Mesendoderm (in vitro differentiated cells): ENCODE measurements around the gene SLC8A3.

Experiments
- DNase-seq: peaks from one replicate; pipeline ENCODE4 v3.0.0; 2013
- H2AK5ac ChIP-seq: 2 replicates; pipeline ENCODE4 v1.6.1; 2013; ENCODE audit warnings: low read length, inconsistent platforms
- H2BK120ac ChIP-seq: 2 replicates; pipeline ENCODE4 v1.6.1; 2013; ENCODE audit warnings: low read depth, mild to moderate bottlenecking, low read length, moderate library complexity, mixed read lengths
- H2BK15ac ChIP-seq: replicated peaks from 2 replicates; pipeline ENCODE4 v1.6.1; 2013; ENCODE audit warnings: low read depth, mild to moderate bottlenecking, moderate library complexity
- H2BK5ac ChIP-seq: 2 replicates; pipeline ENCODE4 v1.6.1; 2013; ENCODE audit warnings: low read length, inconsistent platforms
- H3K18ac ChIP-seq: 2 replicates; pipeline ENCODE4 v1.6.1; 2013; ENCODE audit warnings: mild to moderate bottlenecking, low read length, mixed read lengths
- H3K23ac ChIP-seq: one replicate; pipeline ENCODE4 v1.6.1; 2013; ENCODE audit warnings: low read length
- H3K27ac ChIP-seq: 2 replicates; pipeline ENCODE4 v1.5.1; 2013; ENCODE audit warnings: low read depth, mild to moderate bottlenecking, inconsistent platforms, low read length, moderate library complexity
- H3K27me3 ChIP-seq: 2 replicates; pipeline ENCODE4 v1.6.1; 2013; ENCODE audit warnings: low read length, control low read depth, mild to moderate bottlenecking, inconsistent platforms; ENCODE audit not compliant: insufficient read depth, poor library complexity
- H3K36me3 ChIP-seq: 2 replicates; pipeline ENCODE4 v1.6.1; 2013; ENCODE audit warnings: low read length, inconsistent platforms; ENCODE audit not compliant: control insufficient read depth, insufficient read depth
- H3K4ac ChIP-seq: one replicate; pipeline ENCODE4 v1.6.1; 2013; ENCODE audit warnings: low read depth, mild to moderate bottlenecking, low read length, moderate library complexity
- H3K4me1 ChIP-seq: 2 replicates; pipeline ENCODE4 v1.6.1; 2013; ENCODE audit warnings: low read depth, low read length, inconsistent platforms; ENCODE audit not compliant: control insufficient read depth
- H3K4me2 ChIP-seq: 2 replicates; pipeline ENCODE4 v1.6.1; 2013; ENCODE audit warnings: low read length
- H3K4me3 ChIP-seq: 2 replicates; pipeline ENCODE4 v1.5.1; 2013; ENCODE audit warnings: mild to moderate bottlenecking, low read length
- H3K56ac ChIP-seq: one replicate; pipeline ENCODE4 v1.6.1; 2013; ENCODE audit warnings: low read length
- H3K79me1 ChIP-seq: 2 replicates; pipeline ENCODE4 v1.6.1; 2013; ENCODE audit warnings: low read length, inconsistent platforms
- H3K79me2 ChIP-seq: 2 replicates; pipeline ENCODE4 v1.6.1; 2013; ENCODE audit warnings: mild to moderate bottlenecking, low read length; ENCODE audit not compliant: control insufficient read depth, insufficient read depth
- H3K9ac ChIP-seq: 2 replicates; pipeline ENCODE4 v1.6.1; 2013; ENCODE audit warnings: low read length, inconsistent platforms
- H4K5ac ChIP-seq: one replicate; pipeline ENCODE4 v1.6.1; 2013; ENCODE audit warnings: low read length
- H4K8ac ChIP-seq: one replicate; pipeline ENCODE4 v1.6.1; 2013; ENCODE audit warnings: low read depth, mild to moderate bottlenecking, control low read depth, low read length, moderate library complexity
- WGBS: extraction: QIAGEN DNeasy Blood & Tissue Kit; methylation state at CpG from one replicate; pipeline ENCODE4 v1.1.7; 2013; ENCODE audit warnings: low lambda C conversion rate, missing lambda C conversion rate; ENCODE audit not compliant: insufficient coverage; ENCODE audit errors: extremely low coverage; 5-methylcytosine and 5-hydroxymethylcytosine counted together

Gene SLC8A3

DNA sequence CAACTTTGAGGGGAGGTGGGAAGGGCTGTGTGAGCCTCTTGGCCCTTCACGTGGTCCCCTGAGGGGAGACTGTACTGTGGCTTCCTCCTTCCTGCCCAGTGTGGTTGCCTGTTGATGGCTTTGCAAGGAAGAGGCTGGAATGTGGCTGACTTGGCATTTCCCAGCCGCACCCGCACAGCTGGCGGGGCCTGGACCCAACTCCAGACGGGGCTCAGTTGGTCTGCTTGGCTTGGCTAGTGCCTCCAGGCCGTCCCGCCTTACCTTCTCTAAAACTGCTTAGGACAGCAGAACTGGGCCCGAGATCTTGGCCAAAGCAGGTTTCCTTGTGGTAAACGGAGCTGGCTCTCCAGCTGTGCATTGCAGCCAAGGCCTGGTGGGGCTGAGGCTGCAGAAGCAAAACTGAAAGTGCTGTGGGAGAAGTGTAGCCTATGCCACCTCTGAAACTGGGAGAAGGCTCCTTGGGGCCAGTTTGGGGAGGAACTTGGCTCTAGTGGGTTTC lies 170.0 kb downstream of the SLC8A3 start:
- Histone ChIP-seq H3K4me3 (no peak overlapping the region), H3K4me1 (no peaks in the 10 kb centered on the region), H3K27ac (no peak overlapping the region), H2BK120ac (no peak overlapping the region), H3K23ac (no peak overlapping the region), H3K27me3 (no peaks in the 10 kb centered on the region), H2BK5ac (no peak overlapping the region), H2BK15ac (no peak overlapping the region), H3K9ac (no peak overlapping the region), H4K5ac (no peak overlapping the region), H3K36me3 (no peaks in the 10 kb centered on the region), H3K18ac (no peak overlapping the region), H2AK5ac (no peak overlapping the region), H3K79me1 (no peaks in the 10 kb centered on the region), H3K4ac (no peak overlapping the region), H3K79me2 (no peaks in the 10 kb centered on the region), H3K56ac (no peak overlapping the region), H4K8ac (no peak overlapping the region), H3K4me2 (no peak overlapping the region)
- WGBS = no CpG with 5 or more reads among the region's 9 CpGs
- DNase-seq = no peak

DNA sequence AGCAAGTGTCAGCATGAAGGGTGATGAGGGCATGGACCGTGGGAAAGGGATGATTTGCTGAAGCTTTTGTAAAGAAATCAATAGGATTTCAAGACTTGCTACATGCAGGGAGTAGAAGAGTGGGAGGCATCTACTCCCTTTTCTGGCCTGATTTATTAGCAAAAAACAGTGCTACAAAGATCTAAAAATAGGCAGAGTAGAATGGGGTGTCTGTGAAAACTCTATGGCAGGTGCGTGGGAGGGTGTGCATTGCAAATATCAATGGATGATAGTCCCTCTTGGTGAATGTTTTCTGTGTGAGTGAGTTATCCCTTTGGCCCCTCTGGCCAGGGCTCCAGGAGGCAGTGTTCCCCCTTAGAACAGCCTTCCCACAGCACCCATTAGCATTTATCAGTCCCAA lies 170.5 kb downstream of the SLC8A3 start:
- Histone ChIP-seq H2BK5ac (no peak overlapping the region), H4K5ac (no peak overlapping the region), H3K9ac (no peak overlapping the region), H2AK5ac (no peak overlapping the region), H2BK120ac (no peak overlapping the region), H3K27me3 (no peaks in the 10 kb centered on the region), H3K56ac (no peak overlapping the region), H3K23ac (no peak overlapping the region), H3K4me3 (no peak overlapping the region), H3K36me3 (no peaks in the 10 kb centered on the region), H3K79me2 (no peaks in the 10 kb centered on the region), H3K27ac (no peak overlapping the region), H3K79me1 (no peaks in the 10 kb centered on the region), H3K4me2 (no peak overlapping the region), H4K8ac (no peak overlapping the region), H3K4ac (no peak overlapping the region), H2BK15ac (no peak overlapping the region), H3K18ac (no peak overlapping the region), H3K4me1 (no peaks in the 10 kb centered on the region)
- WGBS = no CpG with 5 or more reads among the region's 2 CpGs
- no peak for DNase-seq

DNA sequence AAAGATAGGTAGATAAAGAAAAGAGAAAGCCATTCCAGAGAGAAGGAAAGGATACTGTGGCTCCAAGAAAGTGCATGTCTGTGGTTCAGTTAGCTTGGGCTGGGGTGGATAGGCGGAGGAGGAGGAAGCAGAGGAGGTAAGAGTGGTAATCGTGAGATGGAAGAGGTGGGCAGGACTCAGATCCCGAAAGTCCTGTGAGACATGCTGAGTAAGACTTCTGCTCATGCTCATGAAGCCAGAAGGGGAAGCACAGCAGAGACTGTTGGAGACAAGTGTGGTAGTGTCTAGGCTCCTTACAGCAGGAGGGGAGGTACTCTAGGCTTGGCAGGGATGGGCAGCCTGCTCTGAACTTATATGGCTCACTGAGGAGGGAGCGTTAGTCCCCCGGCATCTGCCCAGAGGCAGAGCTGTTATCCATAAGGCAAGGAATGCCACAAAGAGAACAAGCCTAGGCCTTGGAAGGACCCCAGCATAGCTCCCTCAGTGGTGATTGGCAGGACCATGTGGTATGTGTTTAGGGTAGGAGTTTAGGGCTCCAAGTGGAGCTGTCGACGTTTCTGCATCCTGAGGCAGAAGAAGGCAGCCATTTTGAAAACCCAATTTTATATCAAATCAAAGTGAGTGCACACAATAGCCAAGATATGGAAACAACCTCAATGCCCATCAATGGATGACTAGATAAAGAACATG lies 174.2 kb downstream of the SLC8A3 start:
- Histone ChIP-seq H4K8ac (no peak overlapping the region), H3K56ac (no peak overlapping the region), H3K18ac (no peak overlapping the region), H3K79me2 (no peaks in the 10 kb centered on the region), H3K27ac (no peak overlapping the region), H2BK15ac (no peak overlapping the region), H3K79me1 (no peaks in the 10 kb centered on the region), H3K4me3 (no peak overlapping the region), H3K36me3 (no peaks in the 10 kb centered on the region), H3K9ac (no peak overlapping the region), H2AK5ac (no peak overlapping the region), H2BK5ac (no peak overlapping the region), H4K5ac (no peak overlapping the region), H3K4me1 (no peaks in the 10 kb centered on the region), H2BK120ac (no peak overlapping the region), H3K4ac (no peak overlapping the region), H3K27me3 (no peaks in the 10 kb centered on the region), H3K23ac (no peak overlapping the region), H3K4me2 (no peak overlapping the region)
- no peak for DNase-seq
- WGBS = no CpG with 5 or more reads among the region's 7 CpGs

DNA sequence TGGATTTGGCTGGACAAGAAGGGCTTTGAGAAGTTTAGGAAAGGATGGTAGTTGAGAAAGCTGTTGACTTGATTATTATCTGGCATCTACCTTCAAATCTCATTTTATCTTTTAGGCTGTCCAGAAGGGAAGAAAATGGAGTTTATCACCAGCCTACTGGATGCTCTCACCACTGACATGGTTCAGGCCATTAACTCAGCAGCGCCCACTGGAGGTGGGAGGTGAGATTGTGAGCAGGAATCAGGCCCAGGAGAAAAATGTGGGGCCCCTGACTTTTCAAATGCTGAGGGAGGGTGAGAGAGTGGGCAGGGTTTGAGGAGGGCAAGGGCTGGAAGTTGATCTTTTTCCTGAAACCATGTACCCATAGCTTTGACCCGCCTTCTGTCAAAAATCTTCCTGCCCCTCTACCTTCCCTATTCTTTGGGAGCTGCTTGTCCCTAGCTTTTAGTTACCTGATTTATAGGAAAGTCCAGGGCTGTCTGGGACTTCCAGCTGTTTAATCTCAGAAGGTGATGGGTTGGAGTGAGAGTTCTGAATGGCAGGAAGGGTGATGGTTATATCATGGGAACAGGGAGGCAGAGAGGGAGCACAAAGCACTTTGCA lies 175.4 kb downstream of the SLC8A3 start:
- Histone ChIP-seq H3K27me3 (no peaks in the 10 kb centered on the region), H3K27ac (no peak overlapping the region), H2AK5ac (no peak overlapping the region), H3K4me2 (no peak overlapping the region), H3K36me3 (no peaks in the 10 kb centered on the region), H3K4ac (no peak overlapping the region), H3K9ac (no peak overlapping the region), H2BK120ac (no peak overlapping the region), H2BK5ac (no peak overlapping the region), H3K4me3 (no peak overlapping the region), H4K5ac (no peak overlapping the region), H3K79me2 (no peaks in the 10 kb centered on the region), H3K4me1 (no peaks in the 10 kb centered on the region), H3K56ac (no peak overlapping the region), H3K18ac (no peak overlapping the region), H3K79me1 (no peaks in the 10 kb centered on the region), H4K8ac (no peak overlapping the region), H2BK15ac (no peak overlapping the region), H3K23ac (no peak overlapping the region)
- DNase-seq = peak; percentile 67
- WGBS = no CpG with 5 or more reads among the region's 2 CpGs

DNA sequence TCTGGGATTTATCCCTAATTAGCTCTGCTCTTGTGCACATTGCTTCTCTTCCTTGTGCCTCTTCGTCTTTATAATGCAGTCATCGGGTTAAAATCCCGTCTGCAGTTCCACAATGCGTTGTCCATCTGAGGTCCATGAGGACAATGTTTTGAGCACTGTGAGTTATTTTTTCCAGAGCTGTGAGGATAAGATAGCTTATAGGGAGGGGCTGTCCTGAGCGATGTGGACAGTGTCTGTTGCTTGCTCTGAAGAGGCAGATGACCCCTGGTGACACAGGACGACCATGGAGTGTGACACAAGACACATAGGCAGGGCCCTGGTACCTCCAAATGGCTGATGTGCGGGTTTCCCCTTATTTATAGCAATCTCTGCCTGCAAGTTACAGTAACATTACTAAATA lies 177.0 kb downstream of the SLC8A3 start:
- H3K27ac ChIP-seq = no peak overlapping the region

More for the DNA sequence above, 177.0 kb downstream of the SLC8A3 start:
- Histone ChIP-seq H3K4me2 (no peak overlapping the region), H3K18ac (no peak overlapping the region), H2BK5ac (no peak overlapping the region), H2AK5ac (no peak overlapping the region), H3K9ac (no peak overlapping the region), H4K5ac (no peak overlapping the region), H3K23ac (no peak overlapping the region), H3K79me1 (no peaks in the 10 kb centered on the region), H2BK15ac (no peak overlapping the region), H4K8ac (no peak overlapping the region), H3K36me3 (no peaks in the 10 kb centered on the region), H3K79me2 (no peaks in the 10 kb centered on the region), H3K4me3 (no peak overlapping the region), H3K56ac (no peak overlapping the region), H3K27me3 (no peaks in the 10 kb centered on the region), H3K4ac (no peak overlapping the region), H3K4me1 (no peaks in the 10 kb centered on the region), H2BK120ac (no peak overlapping the region)
- no peak for DNase-seq
- no CpG with 5 or more reads among the region's 7 CpGs for WGBS
